ENCODE results near the gene SPATA24. TPM values are rescaled to one million over a fixed set of nuclear protein-coding genes. Genes with fewer than 3 reads are reported as not detected.
A peak's percentile ranks its signal among the peaks of the same experiment; 100 is the strongest.

The SPATA24 gene
- total and polyA plus RNA-seq, 2 of the 13 experiments (the other 11 are each of a cell fraction or from before 2014, with no cell fraction given) = 6.0 to 11.1 TPM

- TF ChIP-seq ZBTB1 (CRISPR knock-in tag; IDR thresholded peaks at IDR 0.05; ENCODE audit: borderline replicate concordance) = no peak
- TF ChIP-seq, protein P1, sequence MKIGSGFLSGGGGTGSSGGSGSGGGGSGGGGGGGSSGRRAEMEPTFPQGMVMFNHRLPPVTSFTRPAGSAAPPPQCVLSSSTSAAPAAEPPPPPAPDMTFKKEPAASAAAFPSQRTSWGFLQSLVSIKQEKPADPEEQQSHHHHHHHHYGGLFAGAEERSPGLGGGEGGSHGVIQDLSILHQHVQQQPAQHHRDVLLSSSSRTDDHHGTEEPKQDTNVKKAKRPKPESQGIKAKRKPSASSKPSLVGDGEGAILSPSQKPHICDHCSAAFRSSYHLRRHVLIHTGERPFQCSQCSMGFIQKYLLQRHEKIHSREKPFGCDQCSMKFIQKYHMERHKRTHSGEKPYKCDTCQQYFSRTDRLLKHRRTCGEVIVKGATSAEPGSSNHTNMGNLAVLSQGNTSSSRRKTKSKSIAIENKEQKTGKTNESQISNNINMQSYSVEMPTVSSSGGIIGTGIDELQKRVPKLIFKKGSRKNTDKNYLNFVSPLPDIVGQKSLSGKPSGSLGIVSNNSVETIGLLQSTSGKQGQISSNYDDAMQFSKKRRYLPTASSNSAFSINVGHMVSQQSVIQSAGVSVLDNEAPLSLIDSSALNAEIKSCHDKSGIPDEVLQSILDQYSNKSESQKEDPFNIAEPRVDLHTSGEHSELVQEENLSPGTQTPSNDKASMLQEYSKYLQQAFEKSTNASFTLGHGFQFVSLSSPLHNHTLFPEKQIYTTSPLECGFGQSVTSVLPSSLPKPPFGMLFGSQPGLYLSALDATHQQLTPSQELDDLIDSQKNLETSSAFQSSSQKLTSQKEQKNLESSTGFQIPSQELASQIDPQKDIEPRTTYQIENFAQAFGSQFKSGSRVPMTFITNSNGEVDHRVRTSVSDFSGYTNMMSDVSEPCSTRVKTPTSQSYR (CRISPR knock-in tag; IDR thresholded peaks at IDR 0.05; ENCODE audit: borderline replicate concordance) = no peak
- no peak for TF ChIP-seq CCAR2 (optimal IDR thresholded peaks at IDR 0.05; ENCODE audit: low read depth, low read length)
- no peak for TF ChIP-seq POLR2AphosphoS2 (IDR thresholded peaks at IDR 0.05; ENCODE audit: low read depth, low read length)
- no peak for TF ChIP-seq SKIL (CRISPR knock-in tag; IDR thresholded peaks at IDR 0.05; ENCODE audit: borderline replicate concordance)
- TF ChIP-seq ZNF180 (CRISPR knock-in tag; IDR thresholded peaks at IDR 0.05; ENCODE audit: borderline replicate concordance, low read depth) = no peak
- TF ChIP-seq SIX1 (CRISPR knock-in tag; IDR thresholded peaks at IDR 0.05; ENCODE audit: borderline replicate concordance) = 0 out of 2 replicates have a peak, but pooled peaks have one; percentile 43
- TF ChIP-seq ZFP36L1 (CRISPR knock-in tag; IDR thresholded peaks at IDR 0.05) = no peak
- TF ChIP-seq, protein P2, sequence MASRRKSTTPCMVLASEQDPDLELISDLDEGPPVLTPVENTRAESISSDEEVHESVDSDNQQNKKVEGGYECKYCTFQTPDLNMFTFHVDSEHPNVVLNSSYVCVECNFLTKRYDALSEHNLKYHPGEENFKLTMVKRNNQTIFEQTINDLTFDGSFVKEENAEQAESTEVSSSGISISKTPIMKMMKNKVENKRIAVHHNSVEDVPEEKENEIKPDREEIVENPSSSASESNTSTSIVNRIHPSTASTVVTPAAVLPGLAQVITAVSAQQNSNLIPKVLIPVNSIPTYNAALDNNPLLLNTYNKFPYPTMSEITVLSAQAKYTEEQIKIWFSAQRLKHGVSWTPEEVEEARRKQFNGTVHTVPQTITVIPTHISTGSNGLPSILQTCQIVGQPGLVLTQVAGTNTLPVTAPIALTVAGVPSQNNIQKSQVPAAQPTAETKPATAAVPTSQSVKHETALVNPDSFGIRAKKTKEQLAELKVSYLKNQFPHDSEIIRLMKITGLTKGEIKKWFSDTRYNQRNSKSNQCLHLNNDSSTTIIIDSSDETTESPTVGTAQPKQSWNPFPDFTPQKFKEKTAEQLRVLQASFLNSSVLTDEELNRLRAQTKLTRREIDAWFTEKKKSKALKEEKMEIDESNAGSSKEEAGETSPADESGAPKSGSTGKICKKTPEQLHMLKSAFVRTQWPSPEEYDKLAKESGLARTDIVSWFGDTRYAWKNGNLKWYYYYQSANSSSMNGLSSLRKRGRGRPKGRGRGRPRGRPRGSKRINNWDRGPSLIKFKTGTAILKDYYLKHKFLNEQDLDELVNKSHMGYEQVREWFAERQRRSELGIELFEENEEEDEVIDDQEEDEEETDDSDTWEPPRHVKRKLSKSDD (CRISPR knock-in tag; IDR thresholded peaks at IDR 0.05; ENCODE audit: low read depth) = no peak
- TF ChIP-seq ZBTB4 (CRISPR knock-in tag; IDR thresholded peaks at IDR 0.05; ENCODE audit: borderline replicate concordance) = no peak
- TF ChIP-seq NFE2 (CRISPR knock-in tag; IDR thresholded peaks at IDR 0.05) = no peak
- TF ChIP-seq TOE1 (CRISPR knock-in tag; IDR thresholded peaks at IDR 0.05) = no peak
- no peak for TF ChIP-seq ZNF292 (CRISPR knock-in tag; IDR thresholded peaks at IDR 0.05; ENCODE audit: borderline replicate concordance, low read depth)
- no peak for TF ChIP-seq ZNF75D (CRISPR knock-in tag; IDR thresholded peaks at IDR 0.05; ENCODE audit: borderline replicate concordance)
These were observed 18.5 kb downstream of the SPATA24 start (continued) for GRCh38 chr5:139385061-139386049.

Measured in HepG2 (cell line).